Ectodermal cell (in vitro differentiated cells): ENCODE results near the gene CALN1.

Experiments
- H3K27ac ChIP-seq: 2 replicates; pipeline ENCODE4 v1.7.0; 2013; ENCODE audit warnings: mild to moderate bottlenecking, low read depth, low read length; ENCODE audit not compliant: insufficient read depth, poor library complexity, severe bottlenecking
- H3K27me3 ChIP-seq: 2 replicates; pipeline ENCODE4 v1.7.0; 2013; ENCODE audit warnings: mild to moderate bottlenecking, low read length; ENCODE audit not compliant: insufficient read depth, control insufficient read depth, poor library complexity, severe bottlenecking
- H3K36me3 ChIP-seq: one replicate; pipeline ENCODE4 v1.7.0; 2013; ENCODE audit warnings: low read length; ENCODE audit not compliant: control insufficient read depth, insufficient read depth
- H3K4me1 ChIP-seq: one replicate; pipeline ENCODE4 v1.7.0; 2013; ENCODE audit warnings: low read length; ENCODE audit not compliant: control insufficient read depth, insufficient read depth
- H3K4me3 ChIP-seq: 2 replicates; pipeline ENCODE4 v1.7.0; 2013; ENCODE audit warnings: low read depth, low read length, control low read depth; ENCODE audit not compliant: insufficient read depth
- H3K9me3 ChIP-seq: 2 replicates; pipeline ENCODE4 v1.7.0; 2013; ENCODE audit warnings: mild to moderate bottlenecking, low read length, moderate library complexity; ENCODE audit not compliant: control insufficient read depth
- WGBS, 2 experiments: methylation state at CpG; one replicate each; pipeline ENCODE4 v1.1.7; 2013; ENCODE audit warnings: missing lambda C conversion rate in 2 of 2; 5-methylcytosine and 5-hydroxymethylcytosine counted together

Gene CALN1

GRCh38 chr7:72040641-72041040, 371.5 kb downstream of the CALN1 start:
- H3K4me1 ChIP-seq: no peaks in the 10 kb centered on the region
- H3K4me3 ChIP-seq: no peak overlapping the region
- no peak overlapping the region for H3K27ac ChIP-seq
- no peaks in the 10 kb centered on the region for H3K36me3 ChIP-seq
- H3K9me3 ChIP-seq: no peaks in the 10 kb centered on the region
- 94 to 96% methylated on average over 2 of the region's 2 CpGs for WGBS, 2 experiments
- no peaks in the 10 kb centered on the region for H3K27me3 ChIP-seq

- Histone ChIP-seq H3K36me3 (no peaks in the 10 kb centered on the region), H3K27me3 (no peaks in the 10 kb centered on the region), H3K4me1 (no peaks in the 10 kb centered on the region), H3K27ac (no peak overlapping the region), H3K9me3 (no peaks in the 10 kb centered on the region), H3K4me3 (no peak overlapping the region)
- WGBS, 2 experiments: 100% methylated on average over 1 of the region's 1 CpG
Measured at GRCh38 chr7:72039460-72039859, 372.7 kb downstream of the CALN1 start.

GRCh38 chr7:72038022-72038732, 374.0 kb downstream of the CALN1 start:
- H3K9me3 ChIP-seq: no peaks in the 10 kb centered on the region
- no peaks in the 10 kb centered on the region for H3K36me3 ChIP-seq
- H3K4me3 ChIP-seq: no peak overlapping the region
- WGBS, 2 experiments: 94 to 95% methylated on average over 5 of the region's 5 CpGs
- H3K27me3 ChIP-seq: no peaks in the 10 kb centered on the region
- H3K4me1 ChIP-seq: no peaks in the 10 kb centered on the region
- no peak overlapping the region for H3K27ac ChIP-seq

- no peak overlapping the region for H3K4me3 ChIP-seq
- H3K9me3 ChIP-seq: no peaks in the 10 kb centered on the region
- no peaks in the 10 kb centered on the region for H3K27me3 ChIP-seq
- no peaks in the 10 kb centered on the region for H3K4me1 ChIP-seq
- WGBS, 2 experiments: 84 to 91% methylated on average over 2 of the region's 2 CpGs
- no peaks in the 10 kb centered on the region for H3K36me3 ChIP-seq
- no peak overlapping the region for H3K27ac ChIP-seq
Measured at GRCh38 chr7:72037516-72037915, 374.6 kb downstream of the CALN1 start.

- Histone ChIP-seq H3K27me3 (no peaks in the 10 kb centered on the region), H3K9me3 (no peaks in the 10 kb centered on the region), H3K36me3 (no peaks in the 10 kb centered on the region), H3K4me3 (no peak overlapping the region), H3K4me1 (no peaks in the 10 kb centered on the region), H3K27ac (no peak overlapping the region)
- WGBS, 2 experiments: 88 to 91% methylated on average over 1 of the region's 1 CpG
Measured at GRCh38 chr7:72035266-72035665, 376.9 kb downstream of the CALN1 start.

GRCh38 chr7:72032934-72033333, 379.2 kb downstream of the CALN1 start:
- Histone ChIP-seq H3K36me3 (no peaks in the 10 kb centered on the region), H3K27ac (no peak overlapping the region), H3K27me3 (no peaks in the 10 kb centered on the region), H3K4me3 (no peak overlapping the region), H3K9me3 (no peaks in the 10 kb centered on the region), H3K4me1 (no peaks in the 10 kb centered on the region)
- 82 to 94% methylated on average over 1 of the region's 1 CpG for WGBS, 2 experiments

GRCh38 chr7:72030994-72031667, 381.0 kb downstream of the CALN1 start:
- no peaks in the 10 kb centered on the region for H3K27me3 ChIP-seq
- 92 to 94% methylated on average over 4 of the region's 4 CpGs for WGBS, 2 experiments
- no peaks in the 10 kb centered on the region for H3K4me1 ChIP-seq
- no peaks in the 10 kb centered on the region for H3K9me3 ChIP-seq
- H3K27ac ChIP-seq: no peak overlapping the region
- no peaks in the 10 kb centered on the region for H3K36me3 ChIP-seq
- no peak overlapping the region for H3K4me3 ChIP-seq

- H3K4me1 ChIP-seq: no peaks in the 10 kb centered on the region
- no peaks in the 10 kb centered on the region for H3K27me3 ChIP-seq
- H3K27ac ChIP-seq: no peak overlapping the region
- H3K4me3 ChIP-seq: no peak overlapping the region
- H3K36me3 ChIP-seq: no peaks in the 10 kb centered on the region
- H3K9me3 ChIP-seq: no peaks in the 10 kb centered on the region
- WGBS, 2 experiments: 94% methylated on average over 6 of the region's 6 CpGs
Measured at GRCh38 chr7:72028267-72028666, 383.9 kb downstream of the CALN1 start.

- Histone ChIP-seq H3K9me3 (no peaks in the 10 kb centered on the region), H3K27ac (no peak overlapping the region), H3K27me3 (no peaks in the 10 kb centered on the region), H3K4me3 (no peak overlapping the region), H3K4me1 (no peaks in the 10 kb centered on the region), H3K36me3 (no peaks in the 10 kb centered on the region)
- 92% methylated on average over 3 of the region's 3 CpGs for WGBS, 2 experiments
Measured at GRCh38 chr7:72025381-72025960, 386.7 kb downstream of the CALN1 start.

- Histone ChIP-seq H3K9me3 (no peaks in the 10 kb centered on the region), H3K36me3 (no peaks in the 10 kb centered on the region), H3K4me3 (no peak overlapping the region), H3K4me1 (no peaks in the 10 kb centered on the region), H3K27me3 (no peaks in the 10 kb centered on the region), H3K27ac (no peak overlapping the region)
- WGBS, 2 experiments: 92 to 98% methylated on average over 4 of the region's 4 CpGs
Measured at GRCh38 chr7:72023926-72024325, 388.2 kb downstream of the CALN1 start.
